A673 (cell line): Measurements from ENCODE around the gene TMEM170A.

Source experiments
- CTCF ChIP-seq: fragments of 300-800, 200-600 bp; sonication (generic); conservative IDR thresholded peaks from 2 replicates; pipeline ENCODE4 v1.5.1; 2017; ENCODE audit warnings: low read depth, mild to moderate bottlenecking, antibody characterized with exemption, low read length, moderate library complexity, mixed read lengths
- EZH2 ChIP-seq: fragments of 200-600 bp; sonication (generic); IDR thresholded peaks from 2 replicates; pipeline ENCODE4 v1.6.1; 2017; ENCODE audit warnings: borderline replicate concordance, low read depth, mild to moderate bottlenecking, mixed read lengths, antibody characterized with exemption, low read length; ENCODE audit not compliant: poor library complexity, severe bottlenecking

GRCh38 chr16:75452464-75453190, 11.9 kb downstream of the TMEM170A start:
- TF ChIP-seq CTCF (no peak), EZH2 (no peak)
